ENCODE results near the gene NLRP3. TPM values are rescaled to one million over a fixed set of nuclear protein-coding genes. Genes with fewer than 3 reads are reported as not detected.

NLRP3 gene
- total and polyA plus RNA-seq, 10 of the 15 experiments (the other 5 are each of a cell fraction or from before 2014, with no cell fraction given) = 1.8 to 10.4 (median 5.0) TPM

- no peak for TF ChIP-seq ZSCAN29 (IDR thresholded peaks at IDR 0.05)
- no peak for TF ChIP-seq TAF1 (IDR thresholded peaks at IDR 0.05; ENCODE audit: borderline replicate concordance, low read depth, low read length)
- no peak for TF ChIP-seq HCFC1 (IDR thresholded peaks at IDR 0.05; ENCODE audit: low read length)
- TF ChIP-seq GABPA (IDR thresholded peaks at IDR 0.05; ENCODE audit: low read depth) = no peak
- no peak for TF ChIP-seq POLR2AphosphoS2 (IDR thresholded peaks at IDR 0.05; ENCODE audit: low read depth, low read length)
- TF ChIP-seq SP1 (IDR thresholded peaks at IDR 0.05; ENCODE audit: low read depth, low read length) = no peak
- peak; percentile 97 for TF ChIP-seq MTA2 (IDR thresholded peaks at IDR 0.05; ENCODE audit: low read depth)
- TF ChIP-seq PAX5 (IDR thresholded peaks at IDR 0.05; ENCODE audit: borderline replicate concordance, low read depth, low read length) = peak; percentile 88
- TF ChIP-seq NFXL1 (IDR thresholded peaks at IDR 0.05; ENCODE audit: borderline replicate concordance) = no peak
- TF ChIP-seq BHLHE40 (IDR thresholded peaks at IDR 0.05; ENCODE audit: borderline replicate concordance in 1 of 2, low read depth in 2 of 2, low read length in 1 of 2) = peak in 1 of 2 experiments; percentile 46; a peak in 1 of 4 replicates
- TF ChIP-seq KLF5 (IDR thresholded peaks at IDR 0.05; ENCODE audit: partially characterized antibody) = no peak
- TF ChIP-seq BCL3 (IDR thresholded peaks at IDR 0.05; ENCODE audit: borderline replicate concordance, insufficient read depth, low read depth, low read length, poor library complexity, severe bottlenecking) = no peak
- no peak for TF ChIP-seq RBBP5 (conservative IDR thresholded peaks at IDR 0.05)
- TF ChIP-seq E2F8 (IDR thresholded peaks at IDR 0.05; ENCODE audit: low read depth, partially characterized antibody) = no peak
- TF ChIP-seq SIX5 (IDR thresholded peaks at IDR 0.05; ENCODE audit: low read depth, low read length, severe bottlenecking) = no peak
- no peak for TF ChIP-seq RELA (IDR thresholded peaks at IDR 0.05; ENCODE audit: borderline replicate concordance, partially characterized antibody)
- TF ChIP-seq IKZF2 (IDR thresholded peaks at IDR 0.05) = peak; percentile 92 to 93
- TF ChIP-seq CUX1 (IDR thresholded peaks at IDR 0.05; ENCODE audit: insufficient replicate concordance, low read depth, low read length) = no peak
- TF ChIP-seq IRF3 (IDR thresholded peaks at IDR 0.05) = no peak
These were observed 19.2 kb downstream of the NLRP3 start (continued) for GRCh38 chr1:247435030-247435758.
